PC-3 (cell line): Measurements from ENCODE around the gene CES2.

Experiments
- EZH2 ChIP-seq: fragments of 300-600 bp; sonication (generic); IDR thresholded peaks from one replicate; pipeline ENCODE4 v1.6.1; 2017; ENCODE audit warnings: antibody characterized with exemption, mild to moderate bottlenecking, low read length; ENCODE audit not compliant: unreplicated experiment
- EZH2phosphoT487 ChIP-seq: fragments of 300-600 bp; sonication (generic); IDR thresholded peaks from 2 replicates; pipeline ENCODE4 v1.6.1; 2018; ENCODE audit warnings: mild to moderate bottlenecking, antibody characterized with exemption, low read length, borderline replicate concordance
- TF ChIP-seq, protein P1 (sequence below): fragments of 300-600 bp; sonication (generic); conservative IDR thresholded peaks from 2 replicates; pipeline ENCODE4 v1.5.1; 2017; ENCODE audit warnings: antibody characterized with exemption, low read depth, mild to moderate bottlenecking, low read length

GRCh38 chr16:66935314-66936011 is at the start of gene CES2:
- TF ChIP-seq, protein P1, sequence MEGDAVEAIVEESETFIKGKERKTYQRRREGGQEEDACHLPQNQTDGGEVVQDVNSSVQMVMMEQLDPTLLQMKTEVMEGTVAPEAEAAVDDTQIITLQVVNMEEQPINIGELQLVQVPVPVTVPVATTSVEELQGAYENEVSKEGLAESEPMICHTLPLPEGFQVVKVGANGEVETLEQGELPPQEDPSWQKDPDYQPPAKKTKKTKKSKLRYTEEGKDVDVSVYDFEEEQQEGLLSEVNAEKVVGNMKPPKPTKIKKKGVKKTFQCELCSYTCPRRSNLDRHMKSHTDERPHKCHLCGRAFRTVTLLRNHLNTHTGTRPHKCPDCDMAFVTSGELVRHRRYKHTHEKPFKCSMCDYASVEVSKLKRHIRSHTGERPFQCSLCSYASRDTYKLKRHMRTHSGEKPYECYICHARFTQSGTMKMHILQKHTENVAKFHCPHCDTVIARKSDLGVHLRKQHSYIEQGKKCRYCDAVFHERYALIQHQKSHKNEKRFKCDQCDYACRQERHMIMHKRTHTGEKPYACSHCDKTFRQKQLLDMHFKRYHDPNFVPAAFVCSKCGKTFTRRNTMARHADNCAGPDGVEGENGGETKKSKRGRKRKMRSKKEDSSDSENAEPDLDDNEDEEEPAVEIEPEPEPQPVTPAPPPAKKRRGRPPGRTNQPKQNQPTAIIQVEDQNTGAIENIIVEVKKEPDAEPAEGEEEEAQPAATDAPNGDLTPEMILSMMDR = no peak
- TF ChIP-seq EZH2 = no peak
- TF ChIP-seq EZH2phosphoT487 = no peak
